H1 (cell line): ENCODE measurements around the gene ARID5A. TPM values are rescaled to one million over a fixed set of nuclear protein-coding genes. Genes with fewer than 3 reads are reported as not detected.

Experiments used
- CTCF ChIA-PET: fragments of 300-600 bp; sonication (Branson Sonifier 250); formaldehyde crosslinking; loops from one replicate; lab custom pipeline; 2021; ENCODE audit not compliant: partially characterized antibody; lab: Charles Lee
- POLR2A ChIA-PET: fragments of 300-600 bp; sonication (Branson Sonifier 250); formaldehyde crosslinking; loops from one replicate; lab custom pipeline; 2021; ENCODE audit warnings: inconsistent platforms; ENCODE audit not compliant: partially characterized antibody; lab: Charles Lee
- DNase-seq, 2 experiments: peaks; one replicate each; pipeline versions ENCODE4 v3.0.0 to v3.0.0-alpha.2; 2010 to 2022; ENCODE audit warnings: low spot score in 2 of 2, low read depth in 1 of 2, mixed read lengths in 1 of 2
- FAIRE-seq: peaks from 2 replicates; lab custom pipeline; 2011; peaks lifted over from hg19 to GRCh38; lab: Jason Lieb, UNC
- H2AFZ ChIP-seq: 2 replicates; pipeline ENCODE4 v1.8.1; 2012; ENCODE audit warnings: low read length, inconsistent platforms
- H2AK5ac ChIP-seq: 2 replicates; pipeline ENCODE4 v1.6.1; 2013; ENCODE audit warnings: low read depth, low read length
- H2BK120ac ChIP-seq: replicated peaks from 2 replicates; pipeline ENCODE3; 2013; ENCODE audit warnings: low read depth, low read length, inconsistent platforms
- H2BK12ac ChIP-seq: 2 replicates; pipeline ENCODE4 v1.6.1; 2013; ENCODE audit warnings: low read depth, low read length
- H2BK15ac ChIP-seq: 2 replicates; pipeline ENCODE4 v1.6.1; 2013; ENCODE audit warnings: low read length
- H2BK20ac ChIP-seq: 2 replicates; pipeline ENCODE4 v1.6.1; 2013; ENCODE audit warnings: low read length
- H2BK5ac ChIP-seq: 2 replicates; pipeline ENCODE4 v1.6.1; 2013; ENCODE audit warnings: low read depth, low read length
- H3K14ac ChIP-seq: 2 replicates; pipeline ENCODE4 v1.6.1; 2013; ENCODE audit warnings: inconsistent platforms; ENCODE audit not compliant: insufficient read length
- H3K18ac ChIP-seq: 2 replicates; pipeline ENCODE4 v1.6.1; 2013; ENCODE audit warnings: low read length; ENCODE audit errors: extremely low read depth
- H3K23ac ChIP-seq: 2 replicates; pipeline ENCODE4 v1.6.1; 2013; ENCODE audit warnings: inconsistent platforms; ENCODE audit not compliant: insufficient read length
- H3K23me2 ChIP-seq: 2 replicates; pipeline ENCODE4 v1.6.1; 2013; ENCODE audit warnings: low read depth, low read length
- H3K27ac ChIP-seq: 2 replicates; pipeline ENCODE4 v1.6.1; 2011; ENCODE audit warnings: low read depth, low read length, inconsistent platforms
- H3K27me3 ChIP-seq, 4 experiments: replicated peaks in 1 of 4; 1 replicate in 1 of 4; 2 replicates in 3 of 4; pipeline versions ENCODE4 v1.6.1 to v1.8.1; 2011 to 2013; ENCODE audit warnings: low read length in 3 of 4, mild to moderate bottlenecking in 3 of 4, inconsistent platforms in 2 of 4, mixed read lengths in 2 of 4, moderate library complexity in 1 of 4; ENCODE audit not compliant: control insufficient read depth in 3 of 4, insufficient read depth in 3 of 4; ENCODE audit errors: extremely low read depth in 1 of 4
- H3K36me3 ChIP-seq, 4 experiments: 2 replicates each; pipeline versions ENCODE4 v1.6.1 to v1.8.1; 2011 to 2013; ENCODE audit warnings: mild to moderate bottlenecking in 4 of 4, low read length in 3 of 4, moderate library complexity in 2 of 4, control low read depth in 1 of 4, inconsistent platforms in 1 of 4; ENCODE audit not compliant: insufficient read depth in 4 of 4, control insufficient read depth in 2 of 4
- H3K4ac ChIP-seq: replicated peaks from 2 replicates; pipeline ENCODE3; 2013; ENCODE audit warnings: low read length, low read depth, mixed read lengths, inconsistent platforms; ENCODE audit not compliant: insufficient read length
- H3K4me1 ChIP-seq, 4 experiments: replicated peaks in 1 of 4; 1 replicate in 1 of 4; 2 replicates in 3 of 4; pipeline versions ENCODE4 v1.6.1 to v1.8.1; 2011 to 2013; ENCODE audit warnings: low read length in 3 of 4, inconsistent platforms in 2 of 4, mixed read lengths in 1 of 4; ENCODE audit not compliant: insufficient read depth in 4 of 4, control insufficient read depth in 3 of 4
- H3K4me2 ChIP-seq, 2 experiments: 2 replicates each; pipeline versions ENCODE4 v1.6.1 to v1.8.1; 2011 to 2013; ENCODE audit warnings: low read depth in 2 of 2, low read length in 2 of 2, control low read depth in 1 of 2, inconsistent platforms in 1 of 2, mild to moderate bottlenecking in 1 of 2; ENCODE audit not compliant: insufficient read depth in 1 of 2
- H3K4me3 ChIP-seq, 4 experiments: fragments of 200-600, 300-600 bp in 1 of 4; sonication (generic), shearing (Covaris generic), sonication (Bioruptor Twin) in 1 of 4; 2 replicates each; pipeline versions ENCODE4 v1.5.1 to v1.8.1; 2011 to 2016; ENCODE audit warnings: low read length in 4 of 4, low read depth in 3 of 4, control low read depth in 2 of 4, inconsistent platforms in 2 of 4, mild to moderate bottlenecking in 2 of 4, mixed read lengths in 1 of 4, moderate library complexity in 1 of 4; ENCODE audit not compliant: insufficient read depth in 2 of 4; ENCODE audit errors: extremely low read depth in 1 of 4
- H3K56ac ChIP-seq: replicated peaks from 2 replicates; pipeline ENCODE3; 2013; ENCODE audit warnings: low read depth, mild to moderate bottlenecking, mixed read lengths, low read length, inconsistent platforms; ENCODE audit not compliant: insufficient read length
- H3K79me1 ChIP-seq: 2 replicates; pipeline ENCODE4 v1.6.1; 2013; ENCODE audit warnings: low read depth, low read length, control low read depth
- H3K79me2 ChIP-seq, 2 experiments: 2 replicates each; pipeline versions ENCODE4 v1.6.1 to v1.8.1; 2012 to 2013; ENCODE audit warnings: low read length in 2 of 2, mild to moderate bottlenecking in 2 of 2, inconsistent platforms in 1 of 2; ENCODE audit not compliant: insufficient read depth in 2 of 2, control insufficient read depth in 1 of 2
- H3K9ac ChIP-seq, 4 experiments: replicated peaks in 1 of 4; 1 replicate in 1 of 4; 2 replicates in 3 of 4; pipeline versions ENCODE4 v1.6.1 to v1.8.1; 2011 to 2013; ENCODE audit warnings: low read depth in 3 of 4, low read length in 3 of 4, control low read depth in 2 of 4, mild to moderate bottlenecking in 2 of 4, moderate library complexity in 2 of 4, inconsistent platforms in 1 of 4; ENCODE audit errors: extremely low read depth in 1 of 4
- H3K9me3 ChIP-seq, 2 experiments: 2 replicates each; pipeline versions ENCODE4 v1.6.1 to v1.8.1; 2012 to 2013; ENCODE audit warnings: mild to moderate bottlenecking in 2 of 2, moderate library complexity in 2 of 2, control low read depth in 1 of 2, inconsistent platforms in 1 of 2, low read depth in 1 of 2, low read length in 1 of 2, mixed read lengths in 1 of 2; ENCODE audit not compliant: insufficient read depth in 2 of 2
- H4K20me1 ChIP-seq, 2 experiments: replicated peaks in 1 of 2; 2 replicates each; pipeline versions ENCODE3 to v1.8.1; 2011 to 2013; ENCODE audit warnings: inconsistent platforms in 2 of 2, low read length in 2 of 2, mild to moderate bottlenecking in 1 of 2; ENCODE audit not compliant: insufficient read depth in 2 of 2, control insufficient read depth in 1 of 2
- H4K5ac ChIP-seq: 2 replicates; pipeline ENCODE4 v1.6.1; 2013; ENCODE audit warnings: low read length, low read depth, mixed read lengths, inconsistent platforms; ENCODE audit not compliant: insufficient read length
- H4K8ac ChIP-seq: 2 replicates; pipeline ENCODE4 v1.8.0; 2013; ENCODE audit warnings: mild to moderate bottlenecking, moderate library complexity, low read length, inconsistent platforms; ENCODE audit not compliant: insufficient read depth; ENCODE audit errors: extremely low read depth
- H4K91ac ChIP-seq: replicated peaks from 2 replicates; pipeline ENCODE3; 2013; ENCODE audit warnings: low read length, mixed read lengths, inconsistent platforms; ENCODE audit not compliant: insufficient read length
- CHD1 ChIP-seq: IDR thresholded peaks from 2 replicates; pipeline ENCODE4 v1.6.1; 2012; ENCODE audit warnings: low read depth, low read length, improper control_type of control experiment
- EP300 ChIP-seq, 2 experiments: IDR thresholded peaks; 1 replicate in 1 of 2; 2 replicates in 1 of 2; pipeline ENCODE4 v1.6.1; 2011 to 2012; ENCODE audit warnings: low read depth in 2 of 2, low read length in 2 of 2, mild to moderate bottlenecking in 2 of 2, borderline replicate concordance in 1 of 2, inconsistent platforms in 1 of 2, moderate library complexity in 1 of 2
- HDAC2 ChIP-seq, 2 experiments: fragments of 300-600 bp in 1 of 2; sonication (generic) in 1 of 2; IDR thresholded peaks; 2 replicates each; pipeline ENCODE4 v1.6.1; 2011 to 2012; ENCODE audit warnings: low read depth in 2 of 2, low read length in 2 of 2, mild to moderate bottlenecking in 2 of 2, moderate library complexity in 2 of 2, borderline replicate concordance in 1 of 2, inconsistent platforms in 1 of 2
- JUN ChIP-seq: IDR thresholded peaks from 2 replicates; pipeline ENCODE4 v1.6.1; 2011; ENCODE audit warnings: low read depth, mild to moderate bottlenecking, improper control_type of control experiment, low read length
- NRF1 ChIP-seq: IDR thresholded peaks from 2 replicates; pipeline ENCODE4 v1.6.1; 2011; ENCODE audit warnings: mild to moderate bottlenecking, low read depth, low read length, improper control_type of control experiment
- PHF8 ChIP-seq: fragments of 200-600 bp; sonication (generic); conservative IDR thresholded peaks from 2 replicates; pipeline ENCODE4 v1.7.1; 2012; ENCODE audit warnings: low read depth, mild to moderate bottlenecking, inconsistent platforms, low read length, moderate library complexity
- RAD21 ChIP-seq, 2 experiments: IDR thresholded peaks in 1 of 2; conservative IDR thresholded peaks in 1 of 2; 2 replicates each; pipeline ENCODE4 v1.6.1; 2011; ENCODE audit warnings: low read depth in 2 of 2, low read length in 2 of 2, improper control_type of control experiment in 1 of 2, inconsistent platforms in 1 of 2, mild to moderate bottlenecking in 1 of 2, moderate library complexity in 1 of 2
- WGBS, 2 experiments: shearing (Covaris generic) in 1 of 2; methylation state at CpG; one replicate each; pipeline versions ENCODE4 v1.1.6 to v1.1.7; 2013 to 2015; ENCODE audit warnings: low lambda C conversion rate in 2 of 2, mixed read lengths in 2 of 2, inconsistent platforms in 1 of 2, low coverage in 1 of 2, missing lambda C conversion rate in 1 of 2; ENCODE audit not compliant: insufficient replicate concordance in 2 of 2, insufficient coverage in 1 of 2, insufficient read length in 1 of 2; ENCODE audit errors: extremely low coverage in 1 of 2, missing lambda C conversion rate in 1 of 2; 5-methylcytosine and 5-hydroxymethylcytosine counted together
- polyA plus RNA-seq, 7 experiments: library from polyadenylated mRNA; depleted of rRNA in 3 of 7; stranded (reverse) in 5 of 7; unstranded in 2 of 7; fragments of >200 nt in 5 of 7; fragments of 200-250 nt in 2 of 7; gene quantifications; 1 replicate in 5 of 7; 2 replicates in 1 of 7; 4 replicates in 1 of 7; pipeline versions ENCODE4 v1.2.1 to v1.2.3, GENCODE V29; 2011 to 2013; ENCODE audit warnings: missing spikeins in 2 of 7, mixed read lengths in 2 of 7
- total RNA-seq: library from RNA; stranded (reverse); fragmentation: NEBNext Ultra II Directional; extraction: Animal tissue kit (Norgen Biotek cat#: 25700); gene quantifications from 2 replicates; pipeline ENCODE4 v1.2.1, GENCODE V29; 2021
- TF ChIP-seq, protein P1 (sequence below), 3 experiments: IDR thresholded peaks; 1 replicate in 2 of 3; 2 replicates in 1 of 3; pipeline versions ENCODE4 v1.5.1 to v1.6.1; 2011; ENCODE audit warnings: low read length in 3 of 3, mild to moderate bottlenecking in 3 of 3, inconsistent platforms in 2 of 3, low read depth in 1 of 3, moderate library complexity in 1 of 3; ENCODE audit not compliant: insufficient read depth in 1 of 3; ENCODE audit errors: control extremely low read depth in 1 of 3

Gene ARID5A
- total and polyA plus RNA-seq, 2 of the 8 experiments (the other 6 are each of a cell fraction or from before 2014, with no cell fraction given): 3.3 to 5.3 TPM

DNA sequence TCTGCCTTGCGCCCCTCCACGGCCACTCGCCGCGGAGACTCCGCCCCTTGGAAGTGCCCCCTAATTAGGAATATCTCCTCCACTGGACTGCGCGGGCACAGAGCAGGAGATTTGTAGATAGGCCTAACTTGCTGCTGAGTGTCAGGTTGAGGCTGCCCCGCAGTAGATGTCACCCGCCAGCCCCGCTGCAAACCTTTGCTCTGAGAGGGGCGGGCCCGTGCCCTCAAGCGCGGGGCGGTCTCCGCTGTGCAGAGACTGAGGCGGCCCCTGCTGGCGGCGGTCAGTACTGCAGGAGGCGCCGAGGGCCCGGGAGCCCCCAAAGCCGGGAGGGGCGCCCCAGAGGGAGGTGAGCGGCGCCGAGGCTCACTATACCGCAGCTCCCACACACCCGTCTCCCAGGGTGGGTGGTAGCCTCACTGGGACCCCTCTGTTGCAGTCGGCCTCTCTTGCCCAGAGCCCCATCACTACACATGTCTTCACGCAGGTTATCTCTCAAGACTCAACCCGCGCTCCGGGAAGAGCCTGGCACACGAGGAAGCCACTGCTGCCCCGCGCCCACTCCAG, 28.5 kb upstream of the ARID5A start:
- DNase-seq (peak in 1 of 2 experiments; percentile 99), FAIRE-seq (no peak)
- peak overlapping the region; percentile 26 to 57 for H3K4me2 ChIP-seq
- no peak overlapping the region for H3K14ac ChIP-seq
- no peaks in the 10 kb centered on the region for H4K20me1 ChIP-seq
- no peak overlapping the region for H2AK5ac ChIP-seq
- WGBS, 2 experiments: 25% methylated on average over 36 of the region's 38 CpGs; no CpG with 5 or more reads in 1 of the 2 experiments
- no peak overlapping the region for H2BK20ac ChIP-seq
- peak overlapping the region in 3 of 4 experiments; percentile 11 to 38 (median 23); a peak in 2 of 8 replicates for H3K4me3 ChIP-seq
- no peaks in the 10 kb centered on the region for H3K9me3 ChIP-seq
- ChIA-PET CTCF (interaction anchor here (0.9 to 10.3 kb wide), 32 partner anchors 10 to 188 kb away, joined by 3 to 171 read pairs (median 5); partner anchors contain the start of gene ITPRIPL1), POLR2A (no interaction called here)
- peak overlapping the region; percentile 78; the same call in 1 of the 2 replicates for H2AFZ ChIP-seq
- no peak overlapping the region for H3K56ac ChIP-seq
- H4K8ac ChIP-seq: no peak overlapping the region
- no peak overlapping the region for H2BK120ac ChIP-seq
- peak overlapping the region; percentile 81; the same call in 1 of the 2 replicates for H2BK15ac ChIP-seq
- peaks cover 0 to 6% (median 5%) of the 10 kb centered on the region in 4 experiments; a peak in 3 of 7 replicates for H3K4me1 ChIP-seq
- no peak overlapping the region for H3K23ac ChIP-seq
- no peak overlapping the region for H3K4ac ChIP-seq
- H3K27ac ChIP-seq: no peak overlapping the region
- no peak overlapping the region for H3K9ac ChIP-seq
- H3K23me2 ChIP-seq: no peaks in the 10 kb centered on the region; the same call in 1 of the 2 replicates
- H3K18ac ChIP-seq: no peak overlapping the region
- H4K91ac ChIP-seq: no peak overlapping the region
- no peak overlapping the region for H4K5ac ChIP-seq
- peaks cover 4 to 14% (median 10%) of the 10 kb centered on the region in 4 experiments for H3K27me3 ChIP-seq
- H3K36me3 ChIP-seq: no peaks in the 10 kb centered on the region
- no peaks in the 10 kb centered on the region for H3K79me1 ChIP-seq
- H3K79me2 ChIP-seq: no peaks in the 10 kb centered on the region
- H2BK12ac ChIP-seq: no peak overlapping the region
- H2BK5ac ChIP-seq: no peak overlapping the region
- TF ChIP-seq NRF1: no peak
- no peak for TF ChIP-seq CHD1
- no peak for TF ChIP-seq HDAC2 (IDR thresholded peaks at IDR 0.05; ENCODE audit: borderline replicate concordance in 1 of 2, low read depth in 2 of 2, low read length in 2 of 2)
- TF ChIP-seq PHF8: no peak
- peak; percentile 77 to 86 for TF ChIP-seq RAD21 (IDR thresholded peaks at IDR 0.05 in 1 of 2, conservative IDR thresholded peaks at IDR 0.05 in 1 of 2; ENCODE audit: low read depth in 2 of 2, low read length in 2 of 2)
- TF ChIP-seq, protein P1, sequence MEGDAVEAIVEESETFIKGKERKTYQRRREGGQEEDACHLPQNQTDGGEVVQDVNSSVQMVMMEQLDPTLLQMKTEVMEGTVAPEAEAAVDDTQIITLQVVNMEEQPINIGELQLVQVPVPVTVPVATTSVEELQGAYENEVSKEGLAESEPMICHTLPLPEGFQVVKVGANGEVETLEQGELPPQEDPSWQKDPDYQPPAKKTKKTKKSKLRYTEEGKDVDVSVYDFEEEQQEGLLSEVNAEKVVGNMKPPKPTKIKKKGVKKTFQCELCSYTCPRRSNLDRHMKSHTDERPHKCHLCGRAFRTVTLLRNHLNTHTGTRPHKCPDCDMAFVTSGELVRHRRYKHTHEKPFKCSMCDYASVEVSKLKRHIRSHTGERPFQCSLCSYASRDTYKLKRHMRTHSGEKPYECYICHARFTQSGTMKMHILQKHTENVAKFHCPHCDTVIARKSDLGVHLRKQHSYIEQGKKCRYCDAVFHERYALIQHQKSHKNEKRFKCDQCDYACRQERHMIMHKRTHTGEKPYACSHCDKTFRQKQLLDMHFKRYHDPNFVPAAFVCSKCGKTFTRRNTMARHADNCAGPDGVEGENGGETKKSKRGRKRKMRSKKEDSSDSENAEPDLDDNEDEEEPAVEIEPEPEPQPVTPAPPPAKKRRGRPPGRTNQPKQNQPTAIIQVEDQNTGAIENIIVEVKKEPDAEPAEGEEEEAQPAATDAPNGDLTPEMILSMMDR (IDR thresholded peaks at IDR 0.05; ENCODE audit: control extremely low read depth in 1 of 3, insufficient read depth in 1 of 3, low read depth in 1 of 3, low read length in 3 of 3): peak in 2 of 3 experiments; percentile 72 to 95; a peak in 3 of 4 replicates
- no peak for TF ChIP-seq JUN
- 0 out of 3 replicates have a peak, but pooled peaks of 1 of the 2 experiments have one; percentile 11 for TF ChIP-seq EP300 (IDR thresholded peaks at IDR 0.05; ENCODE audit: borderline replicate concordance in 1 of 2, low read depth in 2 of 2, low read length in 2 of 2)
